Measurements from ENCODE around the gene DOC2A. TPM values are rescaled to one million over a fixed set of nuclear protein-coding genes. Genes with fewer than 3 reads are reported as not detected.

Gene DOC2A
- total RNA-seq, 2 donors from 2014 or later = 6.2 to 9.9 TPM

- H3K4me1 ChIP-seq (ENCODE audit: control insufficient read depth, insufficient read depth, low read length) = no peaks in the 10 kb centered on the region
- no peaks in the 10 kb centered on the region for H3K9me3 Mint-ChIP-seq
- 100% methylated on average over 1 to 2 of the region's 2 CpGs for whole genome bisulfite sequencing, 2 experiments (ENCODE audit: insufficient coverage in 1 of 2, insufficient read length in 1 of 2)
- no peak overlapping the region for H3K4me3 ChIP-seq (ENCODE audit: low read length)
- H3K27me3 ChIP-seq (ENCODE audit: control insufficient read depth, insufficient read depth, low read length, poor library complexity, severe bottlenecking) = no peaks in the 10 kb centered on the region
- peaks cover 7% of the 10 kb centered on the region for H3K4me1 Mint-ChIP-seq
- peaks cover 44% of the 10 kb centered on the region for H3K36me3 Mint-ChIP-seq (ENCODE audit: low read depth)
- H3K27me3 Mint-ChIP-seq (ENCODE audit: insufficient read depth) = no peaks in the 10 kb centered on the region
- no peak overlapping the region for H3K4me3 Mint-ChIP-seq
- DNase-seq = no peak
- H3K27ac ChIP-seq (ENCODE audit: low read depth, low read length) = no peak overlapping the region
- no peaks in the 10 kb centered on the region for H3K9me3 ChIP-seq (ENCODE audit: control insufficient read depth, low read length)
- no peak overlapping the region for H3K9ac ChIP-seq (ENCODE audit: extremely low read depth, low read length, poor library complexity, severe bottlenecking)
- TF ChIP-seq CTCF (conservative IDR thresholded peaks at IDR 0.05) = no peak
- H3K36me3 ChIP-seq (ENCODE audit: control insufficient read depth, insufficient read depth, low read length) = peaks cover 64% of the 10 kb centered on the region
- no peak overlapping the region for H3K27ac Mint-ChIP-seq
These were observed 20.8 kb downstream of the DOC2A start for GRCh38 chr16:29990034-29990433.

- H3K9me3 Mint-ChIP-seq = no peaks in the 10 kb centered on the region
- TF ChIP-seq CTCF (conservative IDR thresholded peaks at IDR 0.05) = no peak
- no peak overlapping the region for H3K27ac Mint-ChIP-seq
- no peak overlapping the region for H3K4me3 Mint-ChIP-seq
- WGBS, 2 experiments (ENCODE audit: insufficient coverage in 1 of 2, insufficient read length in 1 of 2) = 94 to 96% methylated on average over 23 of the region's 23 CpGs
- H3K27me3 Mint-ChIP-seq (ENCODE audit: insufficient read depth) = no peaks in the 10 kb centered on the region
- H3K4me1 ChIP-seq (ENCODE audit: control insufficient read depth, insufficient read depth, low read length) = no peaks in the 10 kb centered on the region
- H3K27ac ChIP-seq (ENCODE audit: low read depth, low read length) = no peak overlapping the region
- H3K9me3 ChIP-seq (ENCODE audit: control insufficient read depth, low read length) = no peaks in the 10 kb centered on the region
- no peaks in the 10 kb centered on the region for H3K27me3 ChIP-seq (ENCODE audit: control insufficient read depth, insufficient read depth, low read length, poor library complexity, severe bottlenecking)
- H3K4me3 ChIP-seq (ENCODE audit: low read length) = no peak overlapping the region
- peaks cover 71% of the 10 kb centered on the region for H3K36me3 ChIP-seq (ENCODE audit: control insufficient read depth, insufficient read depth, low read length)
- H3K36me3 Mint-ChIP-seq (ENCODE audit: low read depth) = peaks cover 51% of the 10 kb centered on the region
- no peak for DNase-seq
- H3K4me1 Mint-ChIP-seq = peaks cover 1% of the 10 kb centered on the region
- H3K9ac ChIP-seq (ENCODE audit: extremely low read depth, low read length, poor library complexity, severe bottlenecking) = no peak overlapping the region
These were observed 21.5 kb downstream of the DOC2A start for GRCh38 chr16:29989111-29989858.

GRCh38 chr16:29988346-29989075 lies 22.3 kb downstream of the DOC2A start:
- 94 to 97% methylated on average over 11 to 17 of the region's 17 CpGs for WGBS, 2 experiments (ENCODE audit: insufficient coverage in 1 of 2, insufficient read length in 1 of 2)
- H3K9me3 ChIP-seq (ENCODE audit: control insufficient read depth, low read length) = no peaks in the 10 kb centered on the region
- H3K4me1 ChIP-seq (ENCODE audit: control insufficient read depth, insufficient read depth, low read length) = no peaks in the 10 kb centered on the region
- Mint-ChIP-seq H3K4me3 (no peak overlapping the region), H3K9me3 (no peaks in the 10 kb centered on the region), H3K27ac (no peak overlapping the region), H3K27me3 (ENCODE audit: insufficient read depth) (no peaks in the 10 kb centered on the region), H3K4me1 (no peaks in the 10 kb centered on the region), H3K36me3 (ENCODE audit: low read depth) (peaks cover 58% of the 10 kb centered on the region)
- TF ChIP-seq CTCF (conservative IDR thresholded peaks at IDR 0.05) = no peak
- no peak overlapping the region for H3K9ac ChIP-seq (ENCODE audit: extremely low read depth, low read length, poor library complexity, severe bottlenecking)
- no peak overlapping the region for H3K27ac ChIP-seq (ENCODE audit: low read depth, low read length)
- no peak overlapping the region for H3K4me3 ChIP-seq (ENCODE audit: low read length)
- no peaks in the 10 kb centered on the region for H3K27me3 ChIP-seq (ENCODE audit: control insufficient read depth, insufficient read depth, low read length, poor library complexity, severe bottlenecking)
- DNase-seq = no peak
- peaks cover 79% of the 10 kb centered on the region for H3K36me3 ChIP-seq (ENCODE audit: control insufficient read depth, insufficient read depth, low read length)

All from endodermal cell (in vitro differentiated cells).